Stimulated activated naive B cell treated with anti-CD40 and anti-IgM and Interleukin-4, amounts not matched to agents 10 μg/mL and 1 μg/mL and 100 μg/mL, for 72 hours (primary cell): ENCODE results near the gene HRH2.
"Not testable (repeated sequence)": the region's sequence is repeated elsewhere in the genome, so short reads cannot be mapped to it uniquely, and the experiment has no call there.

Experiments
- ATAC-seq, 2 donors: fragments of 150-1000 bp; cut with Tn5 transposase; replicated peaks; 2 replicates each; pipeline ENCODE4 v1.10.0; 2021; ENCODE audit warnings: moderate library complexity in 1 of 2
- DNase-seq: peaks from one replicate; pipeline ENCODE4 v3.0.0; 2021
- H3K27ac Mint-ChIP-seq: one replicate; pipeline ENCODE4 v1.8.0; 2022; ENCODE audit warnings: mild to moderate bottlenecking, mixed read lengths
- H3K27me3 Mint-ChIP-seq, 2 donors: one replicate each; pipeline ENCODE4 v1.8.0; 2022; ENCODE audit warnings: mixed read lengths in 2 of 2
- H3K36me3 Mint-ChIP-seq, 2 donors: one replicate each; pipeline ENCODE4 v1.8.0; 2022; ENCODE audit warnings: mixed read lengths in 2 of 2, mild to moderate bottlenecking in 1 of 2
- H3K4me1 Mint-ChIP-seq, 2 donors: one replicate each; pipeline ENCODE4 v1.8.0; 2022; ENCODE audit warnings: mixed read lengths in 2 of 2, mild to moderate bottlenecking in 1 of 2
- H3K4me3 Mint-ChIP-seq, 2 donors: one replicate each; pipeline ENCODE4 v1.8.0; 2022; ENCODE audit warnings: mild to moderate bottlenecking in 2 of 2, mixed read lengths in 2 of 2, moderate library complexity in 1 of 2
- H3K9me3 Mint-ChIP-seq, 2 donors: one replicate each; pipeline ENCODE4 v1.8.0; 2022; ENCODE audit warnings: mixed read lengths in 2 of 2, mild to moderate bottlenecking in 1 of 2

The HRH2 gene

GRCh38 chr5:175657593-175658271 lies at the start of gene HRH2:
HRH2 (plus strand) TSS chr5:175658071; CDS start chr5:175683234, 25,163 bp downstream.
- H3K4me1 Mint-ChIP-seq = peaks cover 7 to 27% of the 10 kb centered on the region in 2 donors
- H3K9me3 Mint-ChIP-seq = no peaks in the 10 kb centered on the region
- peaks cover 49 to 62% of the 10 kb centered on the region in 2 donors for H3K27me3 Mint-ChIP-seq
- no peak within 1 kb of the TSS for H3K27ac Mint-ChIP-seq
- DNase-seq (no peak), ATAC-seq (peak in 1 of 2 donors; percentile 23)
- peaks cover 3 to 9% of the 10 kb centered on the region in 2 donors for H3K36me3 Mint-ChIP-seq
- H3K4me3 Mint-ChIP-seq = peak within 1 kb of the TSS; percentile 86

- DNase-seq = no peak
Measured at GRCh38 chr5:175609526-175609925, 48.3 kb upstream of the HRH2 start.

GRCh38 chr5:175610381-175610780 lies 47.5 kb upstream of the HRH2 start:
- Mint-ChIP-seq H3K36me3 (peaks cover 0 to 4% of the 10 kb centered on the region in 2 donors), H3K9me3 (peaks cover 0 to 6% of the 10 kb centered on the region in 2 donors), H3K4me3 (no peak overlapping the region), H3K27ac (no peak overlapping the region), H3K27me3 (peaks cover 19 to 20% of the 10 kb centered on the region in 2 donors), H3K4me1 (no peaks in the 10 kb centered on the region)
- no peak for DNase-seq
- no peak for ATAC-seq

More at GRCh38 chr5:175609526-175609925, 48.3 kb upstream of the HRH2 start:
- H3K4me1 Mint-ChIP-seq = no peaks in the 10 kb centered on the region
- H3K36me3 Mint-ChIP-seq = peaks cover 0 to 4% of the 10 kb centered on the region in 2 donors
- no peak overlapping the region for H3K27ac Mint-ChIP-seq
- ATAC-seq = no peak
- peaks cover 24 to 29% of the 10 kb centered on the region in 2 donors for H3K27me3 Mint-ChIP-seq
- no peak overlapping the region for H3K4me3 Mint-ChIP-seq
- peaks cover 4 to 6% of the 10 kb centered on the region in 2 donors for H3K9me3 Mint-ChIP-seq

GRCh38 chr5:175610898-175611297 lies 47.0 kb upstream of the HRH2 start:
- ATAC-seq (no peak), DNase-seq (no peak)
- H3K4me3 Mint-ChIP-seq = no peak overlapping the region
- H3K4me1 Mint-ChIP-seq = no peaks in the 10 kb centered on the region
- peaks cover 0 to 4% of the 10 kb centered on the region in 2 donors for H3K36me3 Mint-ChIP-seq
- H3K27me3 Mint-ChIP-seq = peaks cover 18 to 21% of the 10 kb centered on the region in 2 donors
- H3K27ac Mint-ChIP-seq = no peak overlapping the region
- H3K9me3 Mint-ChIP-seq = peaks cover 0 to 6% of the 10 kb centered on the region in 2 donors

- H3K27ac Mint-ChIP-seq = no peak overlapping the region
- peaks cover 0 to 6% of the 10 kb centered on the region in 2 donors for H3K9me3 Mint-ChIP-seq
- no peak for DNase-seq
- H3K4me1 Mint-ChIP-seq = no peaks in the 10 kb centered on the region
- H3K4me3 Mint-ChIP-seq = no peak overlapping the region
- ATAC-seq = no peak
- peaks cover 18 to 28% of the 10 kb centered on the region in 2 donors for H3K27me3 Mint-ChIP-seq
- peaks cover 0 to 4% of the 10 kb centered on the region in 2 donors for H3K36me3 Mint-ChIP-seq
Measured at GRCh38 chr5:175614223-175614815, 43.6 kb upstream of the HRH2 start.

- no peak overlapping the region for H3K27ac Mint-ChIP-seq
- peaks cover 16 to 28% of the 10 kb centered on the region in 2 donors for H3K27me3 Mint-ChIP-seq
- peaks cover 0 to 6% of the 10 kb centered on the region in 2 donors for H3K9me3 Mint-ChIP-seq
- peaks cover 0 to 4% of the 10 kb centered on the region in 2 donors for H3K36me3 Mint-ChIP-seq
- no peaks in the 10 kb centered on the region for H3K4me1 Mint-ChIP-seq
- H3K4me3 Mint-ChIP-seq = no peak overlapping the region
- DNase-seq (no peak), ATAC-seq (no peak)
Measured at GRCh38 chr5:175614861-175615260, 43.0 kb upstream of the HRH2 start.

- Mint-ChIP-seq H3K27me3 (peaks cover 8 to 26% of the 10 kb centered on the region in 2 donors), H3K27ac (no peak overlapping the region), H3K9me3 (peaks cover 0 to 5% of the 10 kb centered on the region in 2 donors), H3K4me3 (no peak overlapping the region), H3K4me1 (no peaks in the 10 kb centered on the region), H3K36me3 (peaks cover 0 to 4% of the 10 kb centered on the region in 2 donors)
- ATAC-seq (no peak), DNase-seq (no peak)
Measured at GRCh38 chr5:175616083-175616482, 41.8 kb upstream of the HRH2 start.

GRCh38 chr5:175616527-175616926 lies 41.3 kb upstream of the HRH2 start:
- H3K9me3 Mint-ChIP-seq, ATAC-seq, H3K27ac Mint-ChIP-seq, DNase-seq, H3K36me3 Mint-ChIP-seq, H3K4me3 Mint-ChIP-seq, H3K4me1 Mint-ChIP-seq: not testable (repeated sequence)
- H3K27me3 Mint-ChIP-seq = peaks cover 8 to 23% of the 10 kb centered on the region in 2 donors

- Mint-ChIP-seq H3K4me1 (no peaks in the 10 kb centered on the region), H3K36me3 (no peaks in the 10 kb centered on the region), H3K27me3 (peaks cover 8 to 23% of the 10 kb centered on the region in 2 donors), H3K27ac (no peak overlapping the region), H3K9me3 (peaks cover 0 to 8% of the 10 kb centered on the region in 2 donors), H3K4me3 (no peak overlapping the region)
- no peak for DNase-seq
- no peak for ATAC-seq
Measured at GRCh38 chr5:175617447-175617846, 40.4 kb upstream of the HRH2 start.

- Mint-ChIP-seq H3K4me3 (no peak overlapping the region), H3K4me1 (no peaks in the 10 kb centered on the region), H3K27me3 (peaks cover 3 to 11% of the 10 kb centered on the region in 2 donors), H3K36me3 (peaks cover 3% of the 10 kb centered on the region in 2 donors), H3K9me3 (peaks cover 3 to 11% of the 10 kb centered on the region in 2 donors), H3K27ac (no peak overlapping the region)
- DNase-seq (no peak), ATAC-seq (no peak)
Measured at GRCh38 chr5:175620527-175620926, 37.3 kb upstream of the HRH2 start.

GRCh38 chr5:175621971-175622370 lies 35.9 kb upstream of the HRH2 start:
- no peak overlapping the region for H3K4me3 Mint-ChIP-seq
- H3K9me3 Mint-ChIP-seq = peaks cover 12 to 20% of the 10 kb centered on the region in 2 donors
- no peak overlapping the region for H3K27ac Mint-ChIP-seq
- DNase-seq = no peak
- H3K36me3 Mint-ChIP-seq = peaks cover 3 to 9% of the 10 kb centered on the region in 2 donors
- H3K27me3 Mint-ChIP-seq = peaks cover 7 to 10% of the 10 kb centered on the region in 2 donors
- no peak for ATAC-seq
- H3K4me1 Mint-ChIP-seq = no peaks in the 10 kb centered on the region

GRCh38 chr5:175623088-175623487 lies 34.8 kb upstream of the HRH2 start:
- H3K27me3 Mint-ChIP-seq = peaks cover 7 to 10% of the 10 kb centered on the region in 2 donors
- peaks cover 12 to 22% of the 10 kb centered on the region in 2 donors for H3K9me3 Mint-ChIP-seq
- DNase-seq (no peak), ATAC-seq (no peak)
- H3K4me3 Mint-ChIP-seq = no peak overlapping the region
- no peaks in the 10 kb centered on the region for H3K4me1 Mint-ChIP-seq
- no peak overlapping the region for H3K27ac Mint-ChIP-seq
- peaks cover 3 to 9% of the 10 kb centered on the region in 2 donors for H3K36me3 Mint-ChIP-seq

- Mint-ChIP-seq H3K36me3 (peaks cover 3 to 9% of the 10 kb centered on the region in 2 donors), H3K4me1 (no peaks in the 10 kb centered on the region), H3K27me3 (peaks cover 7 to 10% of the 10 kb centered on the region in 2 donors), H3K4me3 (no peak overlapping the region), H3K9me3 (peaks cover 12 to 22% of the 10 kb centered on the region in 2 donors), H3K27ac (no peak overlapping the region)
- ATAC-seq (no peak), DNase-seq (no peak)
Measured at GRCh38 chr5:175624316-175624715, 33.6 kb upstream of the HRH2 start.

GRCh38 chr5:175627005-175627404 lies 30.9 kb upstream of the HRH2 start:
- Mint-ChIP-seq H3K27ac (no peak overlapping the region), H3K9me3 (peaks cover 19 to 20% of the 10 kb centered on the region in 2 donors), H3K4me1 (no peaks in the 10 kb centered on the region), H3K4me3 (no peak overlapping the region), H3K27me3 (peaks cover 7 to 10% of the 10 kb centered on the region in 2 donors), H3K36me3 (peaks cover 3 to 9% of the 10 kb centered on the region in 2 donors)
- DNase-seq = no peak
- no peak for ATAC-seq

- DNase-seq = no peak
Measured at GRCh38 chr5:175627739-175628138, 30.1 kb upstream of the HRH2 start.

More at GRCh38 chr5:175627739-175628138, 30.1 kb upstream of the HRH2 start:
- peaks cover 7 to 10% of the 10 kb centered on the region in 2 donors for H3K27me3 Mint-ChIP-seq
- H3K9me3 Mint-ChIP-seq = peaks cover 19% of the 10 kb centered on the region in 2 donors
- ATAC-seq = no peak
- H3K4me3 Mint-ChIP-seq = no peak overlapping the region
- H3K4me1 Mint-ChIP-seq = no peaks in the 10 kb centered on the region
- H3K36me3 Mint-ChIP-seq = peaks cover 3 to 9% of the 10 kb centered on the region in 2 donors
- H3K27ac Mint-ChIP-seq = no peak overlapping the region
